ELR (cell line): ENCODE results near the gene EHD1.
"Not testable (repeated sequence)": the region's sequence is repeated elsewhere in the genome, so short reads cannot be mapped to it uniquely, and the experiment has no call there.

Experiments used
- DNase-seq: peaks from one replicate; pipeline ENCODE4 v3.0.0-alpha.2; 2015; ENCODE audit warnings: low read depth

The EHD1 gene

GRCh38 chr11:64856382-64857227 lies 21.8 kb downstream of the EHD1 start:
- peak; percentile 97 for DNase-seq

- DNase-seq: peak; percentile 35
Measured at GRCh38 chr11:64855596-64856304, 22.7 kb downstream of the EHD1 start.

- peak; percentile 98 for DNase-seq
Measured at GRCh38 chr11:64854534-64855502, 23.6 kb downstream of the EHD1 start.

- no peak for DNase-seq
Measured at GRCh38 chr11:64854157-64854533, 24.3 kb downstream of the EHD1 start.

- DNase-seq: no peak
Measured at GRCh38 chr11:64853709-64854108, 24.7 kb downstream of the EHD1 start.

GRCh38 chr11:64852804-64853509 lies 25.5 kb downstream of the EHD1 start:
- no peak for DNase-seq

- peak; percentile 13 for DNase-seq
Measured at GRCh38 chr11:64851831-64852351, 26.5 kb downstream of the EHD1 start.

GRCh38 chr11:64850979-64851567 lies 27.3 kb downstream of the EHD1 start:
- peak; percentile 56 for DNase-seq

GRCh38 chr11:64849598-64850356 lies 28.6 kb downstream of the EHD1 start:
- DNase-seq: peak; percentile 40

- DNase-seq: no peak
Measured at GRCh38 chr11:64848826-64849597, 29.4 kb downstream of the EHD1 start.

GRCh38 chr11:64848214-64848825 lies 30.1 kb downstream of the EHD1 start:
- DNase-seq: no peak

GRCh38 chr11:64846998-64847666 lies 31.3 kb downstream of the EHD1 start:
- peak; percentile 93 for DNase-seq

GRCh38 chr11:64845776-64846129 lies 32.7 kb downstream of the EHD1 start:
- not testable (repeated sequence) for DNase-seq

GRCh38 chr11:64845129-64845775 lies 33.2 kb downstream of the EHD1 start:
- no peak for DNase-seq

- peak; percentile 74 for DNase-seq
Measured at GRCh38 chr11:64844330-64845128, 33.9 kb downstream of the EHD1 start, which contains the start of gene CDC42BPG. Gene CDC42BPG, minus strand, starts transcription at chr11:64844653. Its CDS starts 84 bp downstream, at chr11:64844569.

GRCh38 chr11:64843686-64844329 lies 34.6 kb downstream of the EHD1 start:
- DNase-seq: no peak
